Stimulated activated CD4-positive, alpha-beta T cell treated with anti-CD3 and anti-CD28 coated beads, Interleukin-15, amount 100 ng/mL, for 48 hours (primary cell): ENCODE data around the gene CHADL.
"Not testable (repeated sequence)": the region's sequence is repeated elsewhere in the genome, so short reads cannot be mapped to it uniquely, and the experiment has no call there.

Experiments used
- DNase-seq, 2 donors: peaks; one replicate each; pipeline ENCODE4 v3.0.0-alpha.2; 2020; ENCODE audit warnings: low read depth in 2 of 2

Gene CHADL, protein sequence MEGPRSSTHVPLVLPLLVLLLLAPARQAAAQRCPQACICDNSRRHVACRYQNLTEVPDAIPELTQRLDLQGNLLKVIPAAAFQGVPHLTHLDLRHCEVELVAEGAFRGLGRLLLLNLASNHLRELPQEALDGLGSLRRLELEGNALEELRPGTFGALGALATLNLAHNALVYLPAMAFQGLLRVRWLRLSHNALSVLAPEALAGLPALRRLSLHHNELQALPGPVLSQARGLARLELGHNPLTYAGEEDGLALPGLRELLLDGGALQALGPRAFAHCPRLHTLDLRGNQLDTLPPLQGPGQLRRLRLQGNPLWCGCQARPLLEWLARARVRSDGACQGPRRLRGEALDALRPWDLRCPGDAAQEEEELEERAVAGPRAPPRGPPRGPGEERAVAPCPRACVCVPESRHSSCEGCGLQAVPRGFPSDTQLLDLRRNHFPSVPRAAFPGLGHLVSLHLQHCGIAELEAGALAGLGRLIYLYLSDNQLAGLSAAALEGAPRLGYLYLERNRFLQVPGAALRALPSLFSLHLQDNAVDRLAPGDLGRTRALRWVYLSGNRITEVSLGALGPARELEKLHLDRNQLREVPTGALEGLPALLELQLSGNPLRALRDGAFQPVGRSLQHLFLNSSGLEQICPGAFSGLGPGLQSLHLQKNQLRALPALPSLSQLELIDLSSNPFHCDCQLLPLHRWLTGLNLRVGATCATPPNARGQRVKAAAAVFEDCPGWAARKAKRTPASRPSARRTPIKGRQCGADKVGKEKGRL

GRCh38 chr22:41240377-41241132 is at the start of gene CHADL:
Gene CHADL, minus strand, starts transcription at chr22:41240931. Its CDS starts 50 bp downstream, at chr22:41240881.
- DNase-seq, result no peak

DNA sequence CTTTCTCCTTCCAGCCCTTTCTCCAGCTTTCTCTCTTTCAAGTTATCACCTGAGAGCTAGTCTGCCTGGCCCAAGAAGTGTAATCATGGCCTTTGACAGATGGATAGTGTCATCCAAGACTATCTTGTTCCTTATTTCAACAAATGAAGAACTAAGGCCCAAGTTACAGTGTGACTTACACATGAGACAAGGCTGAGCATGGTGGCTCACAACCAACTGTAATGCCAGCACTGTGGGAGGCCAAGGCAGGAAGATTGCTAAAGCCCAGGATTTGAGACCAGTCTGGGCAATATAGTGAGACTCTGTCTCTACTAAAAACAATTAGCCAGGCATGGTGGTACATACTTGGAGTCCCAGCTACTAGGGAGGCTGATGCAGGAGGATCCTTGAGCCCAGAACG is 48.9 kb upstream of the CHADL start:
- DNase-seq, result no peak

GRCh38 chr22:41288245-41288946 is 47.7 kb upstream of the CHADL start:
- no peak for DNase-seq

GRCh38 chr22:41286639-41287091 is 45.9 kb upstream of the CHADL start:
- peak; percentile 26 to 33 for DNase-seq

DNA sequence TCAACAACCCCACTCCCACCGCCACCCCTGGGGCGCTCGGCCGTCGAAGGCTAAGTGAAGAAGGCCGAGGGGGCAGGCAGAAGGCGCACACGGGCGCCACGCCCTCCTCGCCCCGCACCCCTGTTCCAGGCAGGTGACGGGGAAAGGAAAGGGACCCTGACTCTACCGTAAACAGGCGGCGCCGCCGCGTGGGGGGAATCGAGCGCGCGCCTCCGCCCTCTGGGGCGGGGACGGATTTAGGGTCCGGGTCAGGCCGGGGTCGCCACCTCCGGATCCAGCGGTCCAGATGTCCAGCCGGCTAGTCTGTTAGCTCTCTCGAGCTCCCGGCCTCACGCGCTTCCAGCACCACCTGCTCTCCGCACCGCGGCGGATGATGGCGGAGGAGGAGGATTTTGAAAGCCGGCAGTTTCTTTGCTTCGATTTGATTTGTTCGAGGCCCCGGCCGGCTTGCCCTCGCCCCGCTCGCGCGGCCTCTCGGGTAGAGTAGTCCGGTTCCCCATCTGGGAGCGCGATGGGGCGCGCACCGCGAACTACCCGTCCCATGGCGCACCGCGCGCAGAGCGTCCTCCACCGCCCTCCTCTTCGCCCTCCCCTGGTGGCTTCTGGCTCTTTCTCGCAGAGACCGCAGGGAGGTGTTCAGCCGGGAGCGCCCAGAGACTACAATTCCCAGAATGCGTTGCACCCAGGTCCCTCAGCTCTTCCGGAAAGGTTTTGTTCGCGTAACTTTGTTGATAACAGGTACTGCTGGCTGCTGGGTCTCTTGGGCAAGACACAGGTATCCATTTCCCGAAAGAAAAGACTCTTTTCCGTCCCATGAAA is 45.3 kb upstream of the CHADL start, which contains the start of gene RANGAP1:
Gene RANGAP1, minus strand, starts transcription at position 368 of the 819 bp plus-strand sequence. CDS start 5,143 bp downstream, outside the sequence.
- DNase-seq, result peak; percentile 97 to 98

DNA sequence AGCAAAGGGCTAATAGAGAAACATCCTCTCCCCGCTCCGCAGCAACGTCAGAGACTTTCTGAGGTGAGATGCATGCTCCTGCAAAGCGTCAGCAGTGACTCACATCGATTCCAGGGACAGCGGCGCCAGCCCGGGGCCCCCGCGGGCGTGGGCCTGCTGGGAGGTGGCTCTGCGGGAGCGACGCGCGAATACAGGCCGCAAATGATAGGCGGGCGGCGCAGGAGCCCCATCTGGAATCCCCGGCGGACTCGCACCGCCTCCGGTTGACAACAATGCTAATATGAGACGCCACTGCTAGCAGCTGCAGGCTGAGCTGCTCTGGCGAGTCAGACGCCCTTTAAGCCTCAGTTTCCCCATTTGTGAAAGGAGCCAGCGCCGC is 44.7 kb upstream of the CHADL start:
- peak; percentile 86 to 87 for DNase-seq

- no peak for DNase-seq
Measured at GRCh38 chr22:41284465-41284864, 43.7 kb upstream of the CHADL start.

- no peak for DNase-seq
Measured at GRCh38 chr22:41280854-41281253, 40.1 kb upstream of the CHADL start.

DNA sequence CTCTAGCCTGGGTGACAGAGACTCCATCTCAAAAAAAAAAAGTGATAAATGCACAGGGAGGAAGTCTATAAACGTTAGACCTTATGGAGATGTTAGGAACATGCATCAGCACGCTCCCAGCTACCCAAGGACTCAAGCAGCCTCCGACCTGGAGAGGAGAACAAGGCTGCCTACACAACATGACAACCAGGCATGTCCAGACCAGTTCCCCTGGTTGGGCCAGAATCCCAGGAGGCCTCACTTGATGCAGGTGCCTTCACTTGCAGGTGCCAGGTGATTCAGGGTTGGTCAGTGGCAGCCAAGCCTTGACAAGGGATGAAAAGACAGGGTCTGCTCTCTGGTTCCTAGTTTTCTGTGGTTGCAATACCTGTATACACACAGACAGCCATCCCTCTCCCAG is 39.3 kb upstream of the CHADL start:
- DNase-seq, result no peak

- DNase-seq, result no peak
Measured at GRCh38 chr22:41274856-41275255, 34.1 kb upstream of the CHADL start.

- no peak for DNase-seq
Measured at GRCh38 chr22:41273128-41273527, 32.4 kb upstream of the CHADL start.

DNA sequence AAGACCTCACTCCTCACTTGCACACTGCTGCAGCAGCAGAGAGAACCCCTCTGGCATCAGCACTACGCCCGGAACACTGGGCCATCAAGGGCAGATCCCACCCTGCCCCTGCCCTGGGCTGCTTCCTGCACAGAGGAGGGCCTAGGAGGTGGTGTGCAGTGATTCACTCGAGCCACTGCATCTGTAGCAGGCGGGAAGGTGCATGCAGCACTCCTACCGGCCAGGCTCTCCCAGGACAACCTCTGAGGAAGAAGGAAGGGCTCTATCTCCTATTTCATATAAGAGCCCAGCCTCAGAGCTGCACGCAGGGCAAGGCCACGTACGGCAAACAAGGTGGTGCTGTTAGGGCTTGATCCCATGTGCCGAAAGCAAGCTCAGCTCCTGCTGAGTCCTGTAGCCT is 31.1 kb upstream of the CHADL start:
- DNase-seq, result no peak

DNA sequence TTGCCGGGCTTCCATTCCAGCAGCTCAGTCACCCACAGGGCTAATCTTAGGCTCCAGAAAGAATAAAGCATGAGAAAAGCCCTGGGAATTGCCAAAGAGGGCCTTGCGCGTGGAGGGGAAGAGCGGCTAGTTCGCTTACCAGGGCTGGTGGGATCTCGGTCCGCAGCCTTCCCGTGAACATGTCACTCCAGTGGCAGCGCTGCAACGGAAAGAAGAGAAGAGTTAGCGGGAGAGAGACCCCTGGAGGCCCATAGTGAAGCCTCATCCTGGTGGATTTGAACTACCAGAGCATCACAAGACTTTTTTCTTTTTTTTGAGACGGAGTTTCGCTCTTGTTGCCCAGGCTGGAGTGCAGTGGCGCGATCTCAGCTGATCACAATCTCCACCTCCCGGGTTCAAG is 27.2 kb upstream of the CHADL start:
- no peak for DNase-seq

DNA sequence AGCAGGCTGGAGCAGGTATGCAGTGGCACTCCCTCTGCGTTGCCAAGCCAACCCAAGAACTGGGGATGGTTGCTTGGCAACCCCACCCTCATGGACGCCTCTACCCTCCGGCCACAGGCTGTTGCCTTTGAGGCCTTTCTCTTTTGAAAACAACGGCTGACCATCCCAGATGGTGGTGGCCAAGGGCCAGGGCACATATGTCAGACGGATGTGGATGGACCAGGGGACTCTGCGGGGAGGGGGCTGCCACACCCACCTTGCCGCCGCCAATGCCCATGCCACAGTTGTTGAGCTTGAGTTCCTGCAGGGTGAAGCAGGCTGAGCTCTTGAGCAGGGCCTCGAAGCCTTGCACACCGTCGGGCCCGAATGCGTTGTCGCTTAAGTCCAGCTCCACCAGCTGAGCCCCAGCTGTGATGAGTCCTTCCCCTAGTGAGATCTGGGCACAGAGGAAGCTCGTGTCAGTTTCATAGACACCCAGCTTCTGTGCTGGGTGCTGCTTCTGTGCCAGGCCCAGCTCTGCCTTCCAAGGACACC is 23.7 kb upstream of the CHADL start:
- no peak for DNase-seq

GRCh38 chr22:41263704-41264103 is 23.0 kb upstream of the CHADL start:
- DNase-seq, result no peak

DNA sequence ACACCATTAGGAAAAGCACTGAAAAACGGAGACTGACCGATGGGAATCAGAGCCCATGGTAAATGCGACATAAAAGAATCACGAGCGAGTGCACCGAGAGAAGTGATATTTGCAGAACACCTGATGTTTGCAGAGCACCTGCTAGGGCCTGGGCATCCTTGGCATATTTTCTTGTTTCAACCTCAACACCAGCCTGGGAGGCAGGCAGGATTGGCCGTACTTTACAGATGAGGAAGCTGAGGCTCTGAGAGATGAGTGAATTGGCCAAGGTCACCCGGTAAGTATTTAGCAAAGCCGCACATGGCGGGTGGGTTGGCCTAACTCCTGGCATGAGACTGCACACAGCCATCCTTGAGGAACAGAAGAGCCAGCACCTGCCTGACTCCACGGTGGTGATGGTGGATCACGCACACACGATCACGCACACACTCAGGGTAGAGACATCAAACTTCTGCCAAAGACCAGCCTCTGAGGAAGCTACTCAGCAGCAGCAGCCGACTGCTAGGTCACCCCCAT is 21.6 kb upstream of the CHADL start:
- DNase-seq, result no peak

- DNase-seq, result no peak
Measured at GRCh38 chr22:41261541-41262249, 21.0 kb upstream of the CHADL start.

DNA sequence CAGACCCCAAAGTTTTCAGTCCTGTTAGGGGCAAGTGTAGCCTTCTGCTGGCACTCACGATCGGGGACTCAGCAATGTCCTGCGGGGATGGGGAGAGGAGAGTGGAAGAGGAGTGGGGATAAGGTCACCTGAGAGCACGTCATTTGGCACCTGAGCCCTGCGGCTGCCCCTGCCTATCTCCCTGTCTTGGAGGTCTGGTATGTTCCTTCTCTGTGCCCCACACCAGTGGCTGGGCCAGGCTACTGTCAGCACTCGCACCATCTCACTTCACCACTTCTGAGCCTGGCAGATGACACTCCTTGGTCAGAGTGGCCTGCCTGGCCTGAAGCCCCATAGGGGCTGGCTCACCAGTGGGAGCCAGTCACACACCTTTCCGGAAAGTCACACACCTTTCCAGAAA is 20.1 kb upstream of the CHADL start:
- no peak for DNase-seq

- not testable (repeated sequence) for DNase-seq
Measured at GRCh38 chr22:41259756-41260155, 19.0 kb upstream of the CHADL start.
